Gastrocnemius medialis (tissue), 4 donors: ENCODE data around the gene KHDC3L. TPM values are rescaled to one million over a fixed set of nuclear protein-coding genes. Genes with fewer than 3 reads are reported as not detected.
A peak's percentile ranks its signal among the peaks of the same experiment; 100 is the strongest.
"Not testable (repeated sequence)": the region's sequence is repeated elsewhere in the genome, so short reads cannot be mapped to it uniquely, and the experiment has no call there.

Experiments
- ATAC-seq, 2 donors: fragments of 150-250 bp; one replicate each; pipeline ENCODE4 v1.9.1; 2016
- DNase-seq, 2 donors: peaks; one replicate each; pipeline ENCODE4 v3.0.0-alpha.2; 2019
- H3K27ac ChIP-seq, 4 donors: fragments of 200-600 bp; sonication (generic); 1 replicate in 1 of 4; 2 replicates in 3 of 4; pipeline ENCODE4 v1.5.1; 2016 to 2018; ENCODE audit warnings: mild to moderate bottlenecking in 2 of 4, moderate library complexity in 1 of 4
- H3K27me3 ChIP-seq, 3 donors: fragments of 200-600 bp; sonication (generic) in 2 of 3; 1 replicate in 1 of 3; 2 replicates in 2 of 3; pipeline versions ENCODE4 v1.5.1 to v1.6.0; 2016 to 2019; ENCODE audit warnings: mild to moderate bottlenecking in 1 of 3, moderate library complexity in 1 of 3
- H3K36me3 ChIP-seq, 2 donors: fragments of 200-600 bp; sonication (generic) in 1 of 2; one replicate each; pipeline ENCODE4 v1.5.1; 2017 to 2018
- H3K4me1 ChIP-seq, 2 donors: fragments of 200-600 bp; sonication (generic) in 1 of 2; one replicate each; pipeline ENCODE4 v1.5.1; 2016 to 2017; ENCODE audit warnings: mild to moderate bottlenecking in 2 of 2
- H3K4me3 ChIP-seq, 4 donors: fragments of 200-600 bp; sonication (generic) in 3 of 4; 1 replicate in 1 of 4; 2 replicates in 3 of 4; pipeline ENCODE4 v1.5.1; 2016 to 2019; ENCODE audit warnings: mild to moderate bottlenecking in 2 of 4
- H3K9me3 ChIP-seq, 3 donors: fragments of 200-600 bp; sonication (generic) in 2 of 3; 1 replicate in 1 of 3; 2 replicates in 2 of 3; pipeline ENCODE4 v1.5.1; 2016 to 2019
- POLR2A ChIP-seq, 2 donors: fragments of 450-650 bp; IDR thresholded peaks; one replicate each; pipeline ENCODE4 v1.6.1; 2017; ENCODE audit warnings: antibody characterized with exemption in 2 of 2, mild to moderate bottlenecking in 2 of 2, moderate library complexity in 2 of 2
- in situ Hi-C, 4 donors: fragments of 200-750 bp; cut with MboI; loops; one replicate each; pipeline versions ENCODE4 v1.15.0 to v1.8.0; 2017; ENCODE audit warnings: low sequenced_read_pairs in 4 of 4
- intact Hi-C: fragments of 100-400 bp; cut with DNase I; formaldehyde crosslinking; loops from one replicate; pipeline ENCODE4 v1.15.1; 2023; ENCODE audit warnings: low total_unique reads
- total RNA-seq, 4 donors: library from RNA; depleted of rRNA; stranded (reverse); fragments of >200 nt; gene quantifications; one replicate each; pipeline versions ENCODE4 v1.1.0 to v1.2.3, GENCODE V29; 2016
- TF ChIP-seq, protein P1 (sequence below), 5 experiments: fragments of 450-650 bp in 3 of 5; fragments of 200-600 bp in 2 of 5; sonication (generic) in 2 of 5; IDR thresholded peaks in 4 of 5; conservative IDR thresholded peaks in 1 of 5; 1 replicate in 4 of 5; 2 replicates in 1 of 5; pipeline ENCODE4 v1.5.1; 2016 to 2019; ENCODE audit warnings: antibody characterized with exemption in 5 of 5, mild to moderate bottlenecking in 3 of 5, moderate library complexity in 3 of 5

KHDC3L gene
- total RNA-seq, 4 donors from 2014 or later: not detected

DNA sequence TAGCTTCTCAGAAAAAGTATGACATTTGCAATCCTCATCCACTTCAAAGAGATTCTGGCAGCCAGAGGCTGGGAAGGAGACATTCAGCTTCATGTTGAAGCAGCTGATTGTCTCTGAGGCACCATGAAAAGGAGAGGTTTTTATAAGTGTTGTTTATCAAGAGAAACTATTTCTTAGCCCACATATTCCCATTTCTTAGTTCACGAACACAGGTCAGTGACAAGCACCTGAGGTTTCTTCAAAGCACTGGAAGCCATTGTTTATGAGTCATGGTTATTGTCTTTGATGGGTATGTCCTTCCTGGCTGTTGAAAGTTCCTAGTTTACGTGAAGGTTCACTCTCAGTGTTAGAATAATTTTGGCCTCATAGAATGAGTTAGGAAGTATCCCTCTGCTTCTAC is 29.2 kb downstream of the KHDC3L start:
- in situ Hi-C loops: no loop called here
- Histone ChIP-seq H3K27ac (no peak overlapping the region), H3K9me3 (no peaks in the 10 kb centered on the region), H3K36me3 (no peaks in the 10 kb centered on the region), H3K27me3 (peaks cover 0 to 13% (median 0%) of the 10 kb centered on the region in 3 donors), H3K4me3 (no peak overlapping the region), H3K4me1 (no peaks in the 10 kb centered on the region)
- DNase-seq (no peak), ATAC-seq (no peak)
- intact Hi-C loops: no loop called here
- TF ChIP-seq, protein P1, sequence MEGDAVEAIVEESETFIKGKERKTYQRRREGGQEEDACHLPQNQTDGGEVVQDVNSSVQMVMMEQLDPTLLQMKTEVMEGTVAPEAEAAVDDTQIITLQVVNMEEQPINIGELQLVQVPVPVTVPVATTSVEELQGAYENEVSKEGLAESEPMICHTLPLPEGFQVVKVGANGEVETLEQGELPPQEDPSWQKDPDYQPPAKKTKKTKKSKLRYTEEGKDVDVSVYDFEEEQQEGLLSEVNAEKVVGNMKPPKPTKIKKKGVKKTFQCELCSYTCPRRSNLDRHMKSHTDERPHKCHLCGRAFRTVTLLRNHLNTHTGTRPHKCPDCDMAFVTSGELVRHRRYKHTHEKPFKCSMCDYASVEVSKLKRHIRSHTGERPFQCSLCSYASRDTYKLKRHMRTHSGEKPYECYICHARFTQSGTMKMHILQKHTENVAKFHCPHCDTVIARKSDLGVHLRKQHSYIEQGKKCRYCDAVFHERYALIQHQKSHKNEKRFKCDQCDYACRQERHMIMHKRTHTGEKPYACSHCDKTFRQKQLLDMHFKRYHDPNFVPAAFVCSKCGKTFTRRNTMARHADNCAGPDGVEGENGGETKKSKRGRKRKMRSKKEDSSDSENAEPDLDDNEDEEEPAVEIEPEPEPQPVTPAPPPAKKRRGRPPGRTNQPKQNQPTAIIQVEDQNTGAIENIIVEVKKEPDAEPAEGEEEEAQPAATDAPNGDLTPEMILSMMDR (IDR thresholded peaks at IDR 0.05 in 4 of 5, conservative IDR thresholded peaks at IDR 0.05 in 1 of 5): no peak
- TF ChIP-seq POLR2A (IDR thresholded peaks at IDR 0.05): no peak

DNA sequence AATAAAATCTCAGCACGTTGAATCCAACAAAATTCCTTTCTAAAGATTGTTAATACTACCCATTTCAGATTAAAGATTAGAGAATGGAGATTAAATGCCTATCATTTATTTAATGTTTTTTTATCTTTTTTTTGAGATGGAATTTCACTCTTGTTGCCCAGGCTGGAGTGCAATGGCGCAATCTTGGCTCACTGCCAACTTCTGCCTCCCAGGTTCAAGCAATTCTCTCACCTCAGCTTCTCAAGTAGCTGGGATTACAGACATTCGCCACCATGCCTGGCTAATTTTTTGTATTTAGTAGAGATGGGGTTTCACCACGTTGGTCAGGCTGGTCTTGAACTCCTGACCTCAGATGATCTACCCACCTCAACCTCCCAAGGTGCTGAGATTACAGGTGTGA is 29.7 kb downstream of the KHDC3L start:
- H3K27me3 ChIP-seq: peaks cover 0 to 11% (median 0%) of the 10 kb centered on the region in 3 donors
- H3K36me3 ChIP-seq, H3K4me3 ChIP-seq, H3K4me1 ChIP-seq, ATAC-seq, H3K9me3 ChIP-seq, in situ Hi-C loops, DNase-seq, intact Hi-C loops, H3K27ac ChIP-seq: not testable (repeated sequence)

DNA sequence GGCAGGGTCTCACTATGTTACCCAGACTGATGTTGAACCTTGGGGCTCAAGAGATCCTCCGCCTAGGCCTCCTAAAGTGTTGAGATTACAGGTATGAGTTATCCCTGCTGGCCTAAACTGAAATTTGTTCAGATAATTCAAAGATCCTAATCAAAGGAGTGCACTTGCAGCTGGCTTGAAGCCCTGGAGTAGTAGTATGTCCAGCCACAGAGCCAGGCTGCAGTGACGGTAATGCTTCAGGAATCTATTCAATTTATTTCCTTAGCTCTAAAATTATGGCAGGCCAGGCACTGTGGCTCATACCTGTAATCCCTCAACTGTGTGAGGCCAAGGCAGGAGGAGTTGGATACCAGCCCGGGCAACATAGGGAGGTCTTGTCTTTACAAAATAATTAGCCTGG is 30.8 kb downstream of the KHDC3L start:
- in situ Hi-C loops: no loop called here

DNA sequence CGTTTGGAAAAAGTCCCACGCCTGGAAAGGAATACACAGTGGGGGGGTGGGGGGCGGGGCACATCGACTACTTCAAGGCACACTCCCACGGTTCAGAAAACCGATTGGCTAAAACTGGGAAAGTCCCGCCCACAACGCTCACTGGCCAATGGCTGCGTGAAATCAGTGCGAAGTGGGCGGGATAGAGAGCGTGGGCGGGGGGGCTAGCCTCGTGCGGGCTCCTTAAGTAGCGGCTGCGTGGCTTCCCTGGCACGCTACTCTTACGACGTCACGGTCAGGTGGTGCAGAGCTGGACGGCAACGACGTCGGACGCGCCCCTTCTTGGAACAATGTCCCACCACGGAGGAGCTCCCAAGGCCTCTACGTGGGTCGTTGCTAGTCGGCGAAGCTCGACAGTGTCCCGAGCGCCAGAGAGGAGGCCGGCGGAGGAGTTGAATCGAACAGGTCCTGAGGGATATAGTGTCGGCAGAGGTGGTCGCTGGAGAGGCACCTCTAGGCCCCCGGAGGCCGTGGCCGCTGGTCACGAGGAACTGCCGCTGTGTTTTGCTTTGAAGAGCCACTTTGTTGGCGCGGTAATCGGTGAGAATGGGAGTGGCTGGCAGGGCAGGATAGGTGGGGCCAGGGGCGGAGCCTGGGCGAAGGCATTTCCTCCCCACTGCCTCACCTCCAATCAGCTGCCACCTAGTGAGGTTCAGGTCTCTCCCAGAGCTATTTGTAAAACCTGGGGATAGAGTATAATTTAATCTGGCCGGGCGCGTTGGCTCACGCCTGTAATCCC is 32.3 kb downstream of the KHDC3L start, which contains the start of gene DDX43:
Gene DDX43 (plus strand): TSS at position 252 of the 778 bp plus-strand sequence. CDS start 78 bp downstream, at position 330.
- Histone ChIP-seq H3K9me3 (no peaks in the 10 kb centered on the region), H3K27me3 (peaks cover 0 to 5% (median 0%) of the 10 kb centered on the region in 3 donors), H3K27ac (peak within 1 kb of the TSS in 2 of 4 donors; percentile 25 to 35), H3K4me3 (peak within 1 kb of the TSS in 3 of 4 donors; percentile 17 to 39 (median 27)), H3K4me1 (no peaks in the 10 kb centered on the region), H3K36me3 (no peaks in the 10 kb centered on the region)
- TF ChIP-seq POLR2A (IDR thresholded peaks at IDR 0.05): no peak
- peak in 1 of 2 donors; percentile 62 for ATAC-seq
- DNase-seq: peak; percentile 15 to 24
- in situ Hi-C loops: no loop called here
- intact Hi-C loops: no loop called here

More for the DNA sequence above, 30.8 kb downstream of the KHDC3L start:
- peaks cover 0 to 5% (median 0%) of the 10 kb centered on the region in 3 donors for H3K27me3 ChIP-seq
- ATAC-seq (no peak), DNase-seq (no peak)
- no peaks in the 10 kb centered on the region for H3K36me3 ChIP-seq
- TF ChIP-seq, protein P1 (IDR thresholded peaks at IDR 0.05 in 4 of 5, conservative IDR thresholded peaks at IDR 0.05 in 1 of 5): no peak
- TF ChIP-seq POLR2A (IDR thresholded peaks at IDR 0.05): no peak
- no peak overlapping the region for H3K4me3 ChIP-seq
- intact Hi-C loops: no loop called here
- no peak overlapping the region for H3K27ac ChIP-seq
- H3K4me1 ChIP-seq: no peaks in the 10 kb centered on the region
- no peaks in the 10 kb centered on the region for H3K9me3 ChIP-seq

DNA sequence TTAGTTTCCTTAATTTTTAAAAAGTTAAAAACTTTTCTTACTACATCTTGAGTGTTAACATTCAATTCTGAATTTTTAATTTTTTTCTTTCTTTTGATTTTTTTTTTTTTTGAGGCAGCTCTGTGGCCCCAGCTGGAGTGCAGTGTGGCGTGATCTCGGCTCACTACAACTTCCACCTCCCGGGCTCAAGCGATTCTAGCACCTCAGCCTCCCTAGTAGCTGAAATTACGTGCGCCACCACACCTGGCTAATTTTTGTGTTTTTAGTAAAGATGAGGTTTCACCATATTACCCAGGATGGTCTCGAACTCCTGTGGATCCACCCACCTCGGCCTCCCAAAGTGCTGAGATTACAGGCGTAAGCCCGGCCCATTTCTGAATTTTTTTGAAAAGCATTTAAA is 33.4 kb downstream of the KHDC3L start:
- no peak overlapping the region for H3K4me3 ChIP-seq
- H3K4me1 ChIP-seq: no peaks in the 10 kb centered on the region
- no peaks in the 10 kb centered on the region for H3K9me3 ChIP-seq
- no peaks in the 10 kb centered on the region for H3K27me3 ChIP-seq
- no peak for ATAC-seq
- in situ Hi-C loops (no loop called here), intact Hi-C loops (no loop called here)
- no peak for TF ChIP-seq POLR2A (IDR thresholded peaks at IDR 0.05)
- TF ChIP-seq, protein P1 (IDR thresholded peaks at IDR 0.05 in 4 of 5, conservative IDR thresholded peaks at IDR 0.05 in 1 of 5): no peak
- no peak overlapping the region for H3K27ac ChIP-seq
- DNase-seq: no peak
- no peaks in the 10 kb centered on the region for H3K36me3 ChIP-seq
